SU-DHL-6 (cell line): ENCODE data around the gene PSMA4.

Experiments used
- CTCF ChIP-seq: fragments of 200-600 bp; sonication (generic); IDR thresholded peaks from one replicate; pipeline ENCODE4 v1.5.1; 2017; ENCODE audit warnings: antibody characterized with exemption, mild to moderate bottlenecking, low read length, moderate library complexity; ENCODE audit not compliant: insufficient read depth, poor library complexity, severe bottlenecking
- EZH2phosphoT487 ChIP-seq: fragments of 200-600 bp; sonication (generic), shearing (Covaris generic); conservative IDR thresholded peaks from 2 replicates; pipeline ENCODE4 v1.6.1; 2018; ENCODE audit warnings: mild to moderate bottlenecking, antibody characterized with exemption, low read length, moderate library complexity, mixed read lengths

- TF ChIP-seq CTCF = no peak
- no peak for TF ChIP-seq EZH2phosphoT487
These were observed 12.4 kb downstream of the PSMA4 start for GRCh38 chr15:78552597-78552996.
